HG03139 (cell line): Measurements from ENCODE around the gene CCM2L.
"Not testable (repeated sequence)": the region's sequence is repeated elsewhere in the genome, so short reads cannot be mapped to it uniquely, and the experiment has no call there.

ENCODE experiments used
- ATAC-seq: cut with Tn5 transposase; IDR thresholded peaks from one replicate; pipeline ENCODE4 v1.9.1; 2021; ENCODE audit not compliant: unreplicated experiment

CCM2L gene

DNA sequence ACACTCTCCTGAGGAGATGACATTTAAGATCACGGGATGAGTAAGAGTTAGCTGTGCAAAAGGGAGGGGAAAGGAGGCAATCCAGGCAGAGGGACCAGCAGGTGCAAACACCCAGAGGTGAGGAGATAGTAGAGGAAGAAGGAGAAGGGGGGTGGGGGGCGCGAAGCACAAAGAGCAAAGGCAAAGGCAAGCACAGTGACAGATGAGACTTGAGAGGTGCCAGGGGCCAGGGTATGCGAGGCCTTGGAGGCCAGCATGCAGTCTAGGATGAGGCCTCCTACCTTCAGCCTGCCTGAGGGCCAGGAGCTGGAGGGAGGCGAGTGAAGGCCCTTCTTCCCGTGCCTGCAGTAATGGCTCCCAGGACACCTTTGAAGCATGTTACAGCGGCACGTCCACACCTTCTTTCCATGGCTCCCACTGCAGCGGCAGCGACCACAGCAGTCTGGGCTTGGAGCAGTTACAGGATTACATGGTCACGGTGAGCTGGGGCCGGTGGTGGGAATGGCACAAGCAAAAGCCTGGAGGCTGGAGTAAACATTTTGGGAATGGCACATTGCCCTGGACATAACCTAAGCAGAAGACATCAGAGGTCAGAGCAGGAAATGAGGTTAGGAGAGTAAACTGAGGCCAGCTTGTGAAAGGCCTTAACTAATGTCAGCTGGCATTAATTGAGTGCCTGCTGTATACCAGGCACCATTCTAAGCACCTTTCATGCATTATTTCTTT, 18.6 kb downstream of the CCM2L start:
- no peak for ATAC-seq

DNA sequence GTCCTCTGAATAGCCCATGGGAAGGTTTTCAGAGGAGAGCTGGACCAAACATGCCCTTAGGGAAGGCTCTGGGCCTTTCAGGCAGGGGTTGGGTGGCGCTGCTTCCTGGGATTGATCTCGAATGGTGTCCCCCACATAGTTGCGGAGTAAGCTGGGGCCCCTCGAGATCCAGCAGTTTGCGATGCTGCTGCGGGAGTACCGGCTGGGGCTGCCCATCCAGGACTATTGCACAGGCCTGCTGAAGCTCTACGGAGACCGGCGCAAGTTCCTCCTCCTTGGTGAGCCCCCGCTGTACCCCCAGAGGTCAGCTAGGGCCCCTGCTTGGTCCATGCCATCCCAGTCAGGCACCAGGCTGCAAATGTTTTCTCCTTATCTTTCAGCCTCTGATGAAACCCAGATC, 19.3 kb downstream of the CCM2L start:
- ATAC-seq = no peak

DNA sequence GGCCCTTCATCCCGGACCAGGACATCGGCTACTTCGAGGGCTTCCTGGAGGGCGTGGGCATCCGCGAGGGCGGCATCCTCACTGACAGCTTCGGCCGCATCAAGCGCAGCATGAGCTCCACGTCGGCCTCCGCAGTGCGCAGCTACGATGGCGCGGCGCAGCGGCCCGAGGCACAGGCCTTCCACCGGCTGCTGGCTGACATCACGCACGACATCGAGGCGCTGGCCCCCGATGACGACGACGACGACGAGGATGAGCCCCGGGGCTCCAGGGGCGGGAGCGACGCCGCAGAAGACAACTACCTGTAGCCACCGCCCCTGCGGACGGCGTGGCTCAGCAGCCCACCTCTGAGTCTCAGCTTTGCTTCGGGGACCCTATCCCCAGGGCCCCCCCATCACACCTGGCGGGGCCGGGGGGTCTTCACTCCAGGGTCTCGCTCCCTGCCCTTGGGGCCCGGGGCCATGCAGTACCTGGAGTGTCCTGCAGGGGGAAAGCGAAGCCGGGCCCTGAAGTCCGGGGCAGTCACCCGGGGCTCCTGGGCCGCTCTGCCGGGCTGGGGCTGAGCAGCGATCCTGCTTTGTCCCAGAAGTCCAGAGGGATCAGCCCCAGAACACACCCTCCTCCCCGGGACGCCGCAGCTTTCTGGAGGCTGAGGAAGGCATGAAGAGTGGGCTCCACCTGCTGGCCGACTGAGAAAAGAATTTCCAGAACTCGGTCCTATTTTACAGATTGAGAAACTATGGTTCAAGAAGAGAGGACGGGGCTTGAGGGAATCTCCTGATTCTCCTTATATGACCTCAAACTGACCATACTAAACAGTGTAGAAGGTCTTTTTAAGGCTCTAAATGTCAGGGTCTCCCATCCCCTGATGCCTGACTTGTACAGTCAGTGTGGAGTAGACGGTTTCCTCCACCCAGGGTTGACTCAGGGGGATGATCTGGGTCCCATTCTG, 21.0 kb downstream of the CCM2L start:
- ATAC-seq = no peak

DNA sequence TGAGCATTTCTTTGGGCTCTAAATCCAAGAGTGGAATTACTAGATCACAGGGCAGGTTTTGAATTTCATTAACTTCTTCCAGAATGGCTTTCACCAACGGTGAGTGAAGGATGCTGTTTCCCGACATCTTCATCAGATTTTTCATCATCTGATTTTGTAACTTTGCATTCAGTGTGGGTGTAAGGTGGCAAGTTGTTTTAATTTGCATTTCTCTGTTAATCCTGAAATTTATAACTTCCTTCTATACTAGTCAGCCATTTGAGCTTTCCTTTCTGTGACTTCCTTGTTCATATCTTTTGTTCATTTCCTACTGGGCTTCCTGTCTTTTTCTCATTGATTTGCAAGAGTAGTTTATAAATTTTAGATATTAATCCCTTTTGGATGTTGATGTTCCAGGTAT, 23.1 kb downstream of the CCM2L start:
- no peak for ATAC-seq

DNA sequence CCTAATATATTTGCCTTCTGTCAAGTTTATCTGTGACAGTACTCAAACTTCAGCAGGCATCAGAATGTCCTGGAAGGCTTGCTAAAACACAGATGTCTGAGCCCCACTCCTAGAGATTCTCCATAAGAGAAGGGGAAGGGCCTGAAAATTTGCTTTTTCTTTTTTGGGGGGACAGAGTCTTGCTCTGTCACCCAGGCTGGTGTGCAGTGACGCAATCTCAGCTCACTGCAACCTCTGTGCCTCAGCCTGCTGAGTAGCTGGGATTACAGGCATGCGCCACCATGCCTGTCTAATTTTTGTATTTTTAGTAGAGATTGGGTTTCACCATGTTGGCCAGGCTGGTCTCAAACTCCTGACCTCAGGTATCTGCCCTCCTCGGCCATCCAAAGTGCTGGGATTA, 23.5 kb downstream of the CCM2L start:
- not testable (repeated sequence) for ATAC-seq

DNA sequence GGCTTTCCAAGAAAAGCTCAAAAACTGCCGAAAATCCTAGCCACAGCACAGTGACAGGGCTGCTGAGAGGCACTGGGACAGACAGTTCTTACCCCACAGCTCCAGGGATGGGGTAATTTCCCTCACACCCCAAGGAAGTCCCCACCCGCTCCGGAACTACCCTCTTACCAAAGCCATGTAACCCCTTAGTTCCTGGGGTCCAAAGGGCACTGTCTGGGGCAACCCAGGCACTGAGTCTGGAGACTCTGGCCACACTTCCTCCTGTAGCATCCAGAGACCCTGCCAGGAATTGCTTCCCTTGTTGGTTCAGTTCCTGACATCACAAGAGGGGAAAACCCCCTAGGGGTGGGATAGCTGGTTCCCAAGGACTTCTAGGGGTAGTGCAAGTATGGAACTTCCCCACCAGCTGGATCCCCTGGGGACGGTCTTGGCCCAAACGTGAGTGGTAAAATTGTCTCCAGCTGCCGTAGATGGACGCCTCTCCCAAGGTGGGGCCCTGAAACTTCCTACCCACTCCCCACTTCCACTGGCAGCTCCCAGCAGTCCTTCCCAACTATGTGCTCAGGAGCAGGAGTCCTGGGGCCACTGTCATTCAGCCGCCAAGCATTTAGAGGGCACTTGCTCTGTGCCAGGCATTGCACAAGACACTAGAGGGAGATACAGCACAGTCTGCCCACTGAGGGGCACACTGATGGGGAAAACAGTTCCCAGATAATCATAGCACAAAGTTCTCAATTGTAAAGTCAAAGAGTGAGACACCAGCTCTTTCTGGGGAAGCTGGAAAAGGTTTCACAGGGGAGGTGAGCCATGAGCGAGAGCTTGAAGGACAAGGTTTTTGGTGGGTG, 24.6 kb downstream of the CCM2L start:
- ATAC-seq = no peak

DNA sequence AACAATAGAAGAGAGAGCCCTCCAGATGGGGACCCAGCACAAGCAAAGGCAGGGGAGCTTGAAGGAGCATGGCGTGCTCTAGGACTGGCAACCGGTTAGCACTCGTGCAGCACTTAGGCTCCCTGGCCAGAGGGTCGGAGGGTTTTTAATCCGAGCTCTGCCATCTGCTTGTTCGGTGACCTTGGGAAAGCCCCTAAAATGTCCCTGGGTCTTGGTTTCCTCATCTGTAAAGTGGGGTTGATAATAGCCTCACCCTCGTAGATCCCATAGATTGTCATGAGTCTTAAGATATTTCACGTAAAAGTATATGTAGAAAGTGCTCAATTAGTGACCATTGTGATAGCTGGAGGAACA, 25.2 kb downstream of the CCM2L start:
- no peak for ATAC-seq

DNA sequence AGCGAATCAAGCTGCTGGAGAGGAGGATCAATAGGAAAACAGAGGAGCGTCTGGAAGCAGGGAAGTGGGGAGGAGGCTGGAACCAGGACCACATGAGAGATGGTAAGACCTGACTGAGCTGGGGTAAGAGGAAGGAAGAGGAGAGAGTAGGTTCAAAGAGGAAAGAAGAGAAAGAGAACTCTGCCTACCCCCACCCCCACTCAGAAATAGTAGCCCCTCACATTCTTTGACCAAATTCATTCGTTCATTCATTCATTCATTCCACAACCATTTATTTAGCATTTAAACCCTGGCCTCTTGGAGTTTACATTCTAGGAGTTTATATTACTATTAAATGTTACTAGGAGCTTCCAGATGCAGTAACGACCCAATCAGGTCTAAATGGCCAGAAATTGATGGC, 26.0 kb downstream of the CCM2L start:
- ATAC-seq = no peak

DNA sequence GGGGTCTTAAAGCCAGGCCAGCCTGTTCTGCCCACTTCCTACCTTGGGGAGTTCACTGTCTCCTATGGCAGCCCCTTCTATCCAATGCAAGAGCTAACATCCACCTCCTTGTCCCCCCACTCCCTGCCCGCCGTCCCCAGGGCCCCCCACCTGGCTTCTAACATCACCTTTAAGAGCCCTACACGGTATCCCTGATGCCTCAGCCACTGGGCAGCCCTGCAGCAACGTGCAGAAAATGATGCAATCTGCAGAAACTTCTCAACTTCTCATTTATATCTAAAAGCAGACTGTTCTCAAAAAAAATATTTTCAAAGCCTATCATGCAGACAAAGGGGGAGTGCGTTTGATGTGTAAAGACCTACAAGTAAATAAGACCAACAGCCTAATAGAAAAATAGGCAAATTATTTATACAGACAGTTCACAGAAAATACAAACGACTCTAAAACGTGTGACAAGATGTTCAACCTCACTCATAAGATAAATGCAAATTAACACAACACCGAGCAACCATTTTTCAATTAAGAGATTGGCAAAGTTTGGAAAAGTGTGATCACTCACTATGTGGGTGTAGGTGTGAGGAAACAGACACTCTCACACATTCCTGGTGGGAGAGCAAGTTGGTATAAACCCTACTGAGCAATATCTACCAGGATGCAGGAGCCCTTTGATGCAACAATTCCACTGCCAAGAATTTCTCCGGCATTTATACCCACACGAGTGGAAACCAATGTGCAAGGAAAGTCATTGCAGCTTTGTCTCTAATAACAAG, 26.7 kb downstream of the CCM2L start:
- no peak for ATAC-seq

DNA sequence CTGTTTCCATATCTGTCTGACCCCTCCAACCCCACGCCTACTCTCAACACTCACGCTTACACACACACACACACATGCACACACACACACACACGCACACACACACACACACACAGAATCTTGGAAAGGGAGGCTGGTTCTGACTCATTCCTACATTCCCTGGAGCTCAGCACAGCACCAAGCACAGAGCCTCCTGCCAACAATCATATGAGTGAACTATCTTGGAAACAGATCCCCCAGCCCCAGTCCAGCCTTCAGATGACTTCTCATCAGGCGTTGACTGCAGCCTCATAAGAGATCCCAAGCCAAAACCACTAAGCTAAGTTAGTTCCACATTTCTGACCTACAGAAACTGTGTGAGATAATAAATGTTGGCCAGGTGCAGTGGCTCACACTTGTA, 27.7 kb downstream of the CCM2L start:
- no peak for ATAC-seq

DNA sequence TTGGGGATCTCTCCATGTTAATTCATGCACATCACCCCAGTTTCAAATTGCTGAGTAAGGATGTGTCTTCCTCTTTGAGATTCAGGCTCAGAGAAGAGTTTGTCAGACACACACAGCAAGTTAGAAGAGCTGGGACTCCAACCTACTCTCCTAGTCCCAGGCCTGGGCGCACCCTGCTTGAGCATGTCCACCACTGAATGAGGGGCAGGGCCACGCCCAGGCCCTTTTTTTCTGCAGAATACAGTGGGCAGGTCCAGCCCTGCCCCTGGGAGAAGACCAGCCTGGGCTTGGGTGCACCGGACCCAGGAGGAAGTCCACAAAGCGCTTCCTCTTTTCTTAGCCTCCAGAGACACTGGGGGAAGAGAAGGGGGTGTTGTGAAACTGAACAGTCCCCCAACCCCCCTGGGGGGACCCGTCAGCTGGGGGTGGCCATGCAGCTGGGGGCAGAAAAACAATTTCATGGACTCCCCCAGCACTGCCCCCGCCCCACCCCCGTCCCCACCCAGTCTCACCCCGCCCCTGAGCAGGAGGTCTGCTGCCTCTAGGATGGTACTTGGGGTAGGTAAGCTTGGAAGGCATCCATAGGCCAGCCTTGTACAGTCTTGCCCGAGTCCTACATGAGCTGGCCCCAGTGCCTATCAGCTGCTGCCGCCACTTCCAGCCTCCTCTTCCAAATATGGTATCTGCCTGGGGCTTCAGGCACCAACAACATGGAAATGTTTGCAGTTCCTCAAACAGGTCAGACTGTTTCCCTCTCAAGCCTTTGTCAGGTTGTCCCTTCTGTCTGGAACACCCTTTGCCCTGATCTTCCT, 30.1 kb downstream of the CCM2L start:
- ATAC-seq = no peak

DNA sequence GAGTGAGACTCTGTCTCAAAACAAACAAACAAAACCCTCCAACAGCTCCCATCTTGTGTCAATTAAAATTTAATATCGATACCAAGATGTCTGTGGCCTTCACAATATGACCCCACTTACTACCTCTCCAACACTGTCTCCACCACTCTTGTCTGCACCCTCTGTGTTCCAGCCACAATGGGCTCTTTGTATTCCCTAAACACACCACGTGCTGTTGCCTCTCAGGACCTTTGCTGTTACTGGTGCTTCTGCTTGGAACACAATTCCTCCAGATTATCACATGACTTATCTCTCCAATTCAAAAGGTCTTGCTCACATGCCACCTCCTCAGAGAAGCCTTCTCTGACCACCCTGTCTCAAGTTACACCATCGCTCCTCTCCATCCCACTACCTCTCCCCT, 35.8 kb downstream of the CCM2L start:
- ATAC-seq = no peak

DNA sequence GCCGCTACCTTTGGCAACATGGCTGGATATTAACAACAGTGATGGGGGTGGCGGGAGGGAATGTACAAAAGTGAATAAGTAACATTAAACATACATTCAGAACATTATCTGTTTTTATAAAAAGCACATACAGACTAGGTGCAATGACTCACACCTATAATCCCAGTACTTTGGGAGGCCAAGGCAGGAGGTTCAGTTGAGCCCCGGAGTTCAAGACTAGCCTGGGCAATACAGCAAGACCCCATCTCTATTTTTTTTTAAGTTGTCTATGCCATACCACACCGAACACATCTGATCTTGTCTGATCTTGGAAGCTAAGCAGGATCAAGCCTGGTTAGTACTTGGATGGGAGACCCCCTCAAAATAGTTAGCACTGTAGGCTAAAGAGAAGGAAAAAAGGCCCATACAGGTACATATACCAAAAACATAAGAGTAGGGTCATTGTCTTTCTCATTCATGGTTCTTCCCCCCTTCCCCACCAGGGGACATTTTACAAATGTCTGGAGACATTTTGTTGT, 40.1 kb downstream of the CCM2L start:
- no peak for ATAC-seq

DNA sequence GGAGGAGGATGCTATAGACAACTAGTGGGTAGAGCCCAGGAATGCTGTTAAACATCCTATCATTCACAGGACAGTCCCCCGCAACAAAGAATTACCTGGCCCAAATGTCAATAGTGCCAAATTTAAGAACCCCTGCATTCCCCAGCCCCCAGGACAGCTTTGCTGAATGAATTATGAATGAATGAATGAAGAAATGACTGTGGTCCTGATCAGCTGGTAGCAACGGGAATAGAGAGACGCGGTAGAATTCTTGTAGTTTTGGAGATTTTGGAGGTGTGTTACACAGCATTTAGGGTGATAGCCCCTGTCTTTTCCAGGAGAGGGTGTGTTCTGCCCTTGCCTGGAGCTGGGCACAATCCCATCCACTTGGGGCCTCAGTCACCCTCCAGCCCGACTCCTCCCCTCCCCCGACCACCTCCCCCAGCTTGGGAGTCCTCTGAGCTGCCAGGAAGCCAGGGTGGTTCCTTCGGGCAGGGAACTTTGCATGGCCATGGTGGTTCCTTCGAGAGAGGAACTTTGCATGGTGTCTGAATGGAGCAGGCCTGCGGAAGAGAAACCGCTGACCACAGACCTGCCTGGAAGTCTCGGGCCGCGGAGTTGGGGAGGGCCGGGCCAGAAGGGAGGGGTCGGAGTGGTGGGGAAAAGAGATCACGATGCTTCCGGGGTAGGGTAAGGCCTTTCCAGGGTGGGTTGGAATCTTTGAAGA, 40.8 kb downstream of the CCM2L start:
- ATAC-seq = no peak

DNA sequence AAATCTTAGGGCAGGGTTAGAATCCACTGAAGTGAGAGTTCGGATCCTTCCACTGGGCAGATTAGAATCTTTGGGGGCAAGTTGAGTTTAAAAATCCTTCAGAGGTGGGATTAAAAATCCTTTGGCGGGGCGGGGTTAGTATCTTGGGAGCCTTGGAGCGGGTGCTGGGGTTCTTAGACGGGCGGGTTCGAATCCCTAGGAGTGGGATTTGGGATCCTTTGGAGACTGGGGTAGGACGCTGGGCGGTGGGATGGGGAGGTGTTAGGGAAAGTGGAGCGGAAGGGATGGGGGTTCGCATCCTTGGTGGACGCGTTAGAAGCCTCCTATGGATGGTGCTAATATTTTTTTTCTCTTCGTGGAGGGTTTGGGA, 41.5 kb downstream of the CCM2L start:
- no peak for ATAC-seq

DNA sequence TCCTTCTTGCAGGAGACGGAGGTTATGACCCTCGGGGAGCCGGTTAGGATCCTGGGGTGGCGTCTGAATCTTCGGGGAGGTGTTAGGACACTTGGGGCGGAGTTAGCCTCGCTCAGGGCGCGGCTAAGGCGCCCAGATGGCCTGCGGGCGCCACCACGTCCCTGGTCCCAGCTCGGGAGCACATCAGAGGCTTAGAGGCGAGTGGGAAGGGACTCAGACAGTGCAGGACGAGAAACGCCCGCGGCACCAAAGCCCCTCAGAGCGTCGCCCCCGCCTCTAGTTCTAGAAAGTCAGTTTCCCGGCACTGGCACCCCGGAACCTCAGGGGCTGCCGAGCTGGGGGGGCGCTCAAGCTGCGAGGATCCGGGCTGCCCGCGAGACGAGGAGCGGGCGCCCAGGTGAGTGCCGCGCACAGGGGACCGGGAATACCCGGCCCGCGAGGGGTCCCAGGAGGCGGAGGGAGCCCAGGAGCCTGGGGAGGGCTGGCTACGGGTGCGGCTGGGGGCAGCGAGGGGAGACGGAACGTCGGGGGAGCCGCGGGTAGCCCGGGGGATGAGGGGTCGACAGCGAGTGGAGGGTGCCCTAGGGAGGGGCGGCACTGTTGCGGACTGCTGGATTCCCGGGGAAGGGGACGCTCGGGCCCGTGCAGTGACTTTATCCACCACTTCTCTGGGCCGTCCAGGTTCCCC, 42.0 kb downstream of the CCM2L start, which contains the start of gene HCK:
Gene HCK (plus strand): TSS at position 153 of the 688 bp plus-strand sequence.
- ATAC-seq = no peak

DNA sequence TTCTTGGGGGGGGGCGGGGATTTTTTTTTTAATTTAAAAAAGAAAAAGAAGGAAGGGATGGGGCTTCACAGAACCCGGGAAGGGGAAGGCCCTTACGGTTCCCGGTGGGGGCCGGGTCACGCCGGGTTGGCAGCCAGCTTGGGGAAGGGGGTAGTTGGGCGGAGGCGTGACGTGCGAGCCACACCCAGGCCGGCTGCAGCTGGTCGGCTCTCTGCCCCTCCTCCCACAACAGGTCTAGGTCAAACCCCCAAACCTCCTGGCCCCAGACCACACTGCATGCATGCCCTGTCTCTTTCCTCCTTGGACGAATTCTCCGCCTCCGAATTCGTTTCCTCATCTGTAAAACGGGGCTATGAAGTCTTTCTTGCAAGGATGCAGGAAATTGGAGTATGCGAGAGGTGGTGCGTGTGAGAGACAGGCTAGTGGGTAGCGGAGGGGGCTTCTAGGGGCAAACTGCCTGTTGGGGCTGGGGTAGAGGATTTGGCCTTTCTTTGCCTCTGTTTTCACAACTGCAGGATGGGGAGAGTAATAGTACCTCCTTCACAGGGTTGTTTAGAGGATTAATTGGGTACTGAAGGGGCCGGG, 42.6 kb downstream of the CCM2L start:
- ATAC-seq = no peak

DNA sequence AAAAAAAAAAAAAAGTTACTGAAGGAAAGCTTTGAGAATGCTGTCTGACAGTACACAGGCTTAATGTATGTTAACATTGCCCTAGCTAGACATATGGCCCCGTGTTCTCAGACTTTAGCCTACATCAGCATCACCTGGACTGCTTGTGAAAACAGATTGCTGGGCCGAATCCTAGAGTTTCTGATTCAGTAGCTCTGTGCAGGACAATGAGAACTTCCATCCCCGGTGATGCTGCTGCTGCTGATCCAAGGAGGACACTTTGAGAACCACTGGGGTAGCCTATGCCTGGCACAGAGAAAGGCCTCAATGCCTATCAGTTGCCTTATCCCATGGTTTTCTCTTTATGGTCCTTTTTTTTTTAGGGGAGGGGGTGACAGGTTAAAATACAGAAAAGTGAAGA, 43.4 kb downstream of the CCM2L start:
- ATAC-seq = no peak
